Measurements from ENCODE around the gene PRM2. TPM values are rescaled to one million over a fixed set of nuclear protein-coding genes. Genes with fewer than 3 reads are reported as not detected.
A peak's percentile ranks its signal among the peaks of the same experiment; 100 is the strongest.

Gene PRM2
- total RNA-seq, 1 donor from 2014 or later = not detected

- H3K27me3 ChIP-seq (ENCODE audit: low read depth) = no peaks in the 10 kb centered on the region
- no peak overlapping the region for H3K27ac ChIP-seq (replicated peaks)
- no peak overlapping the region for H3K4me3 ChIP-seq
- no peaks in the 10 kb centered on the region for H3K9me3 ChIP-seq (replicated peaks)
- no peaks in the 10 kb centered on the region for H3K36me3 ChIP-seq
- no peak for DNase-seq
- intact Hi-C loops (cut with micrococcal nuclease) = no loop called here
- H3K4me1 ChIP-seq = peaks cover 9% of the 10 kb centered on the region
- TF ChIP-seq CTCF (IDR thresholded peaks at IDR 0.05; ENCODE audit: borderline replicate concordance) = no peak
These were observed 12.5 kb downstream of the PRM2 start for GRCh38 chr16:11263737-11264136.

- H3K4me3 ChIP-seq = no peak overlapping the region
- H3K36me3 ChIP-seq = no peaks in the 10 kb centered on the region
- no peak for TF ChIP-seq CTCF (IDR thresholded peaks at IDR 0.05; ENCODE audit: borderline replicate concordance)
- no peak overlapping the region for H3K27ac ChIP-seq (replicated peaks)
- H3K27me3 ChIP-seq (ENCODE audit: low read depth) = no peaks in the 10 kb centered on the region
- peaks cover 17% of the 10 kb centered on the region for H3K4me1 ChIP-seq
- intact Hi-C loops (cut with micrococcal nuclease) = no loop called here
- DNase-seq = no peak
- H3K9me3 ChIP-seq (replicated peaks) = no peaks in the 10 kb centered on the region
These were observed 13.4 kb downstream of the PRM2 start for GRCh38 chr16:11262915-11263314.

GRCh38 chr16:11260596-11260966 lies 15.7 kb downstream of the PRM2 start:
- no peaks in the 10 kb centered on the region for H3K36me3 ChIP-seq
- no peaks in the 10 kb centered on the region for H3K9me3 ChIP-seq (replicated peaks)
- TF ChIP-seq CTCF (IDR thresholded peaks at IDR 0.05; ENCODE audit: borderline replicate concordance) = no peak
- no peaks in the 10 kb centered on the region for H3K27me3 ChIP-seq (ENCODE audit: low read depth)
- intact Hi-C loops (cut with micrococcal nuclease) = no loop called here
- no peak for DNase-seq
- H3K4me3 ChIP-seq = no peak overlapping the region
- H3K4me1 ChIP-seq = peaks cover 35% of the 10 kb centered on the region
- H3K27ac ChIP-seq (replicated peaks) = no peak overlapping the region

- DNase-seq = no peak
- intact Hi-C loops (cut with micrococcal nuclease) = loop anchor here (5.0 to 10.0 kb wide), 2 partner anchors 95 to 288 kb away; no protein-coding TSS in a partner anchor
- H3K27me3 ChIP-seq (ENCODE audit: low read depth) = no peaks in the 10 kb centered on the region
- peaks cover 42% of the 10 kb centered on the region for H3K4me1 ChIP-seq
- H3K9me3 ChIP-seq (replicated peaks) = no peaks in the 10 kb centered on the region
- H3K27ac ChIP-seq (replicated peaks) = peak overlapping the region; percentile 73
- no peaks in the 10 kb centered on the region for H3K36me3 ChIP-seq
- no peak for TF ChIP-seq CTCF (IDR thresholded peaks at IDR 0.05; ENCODE audit: borderline replicate concordance)
- no peak overlapping the region for H3K4me3 ChIP-seq
These were observed 16.4 kb downstream of the PRM2 start for GRCh38 chr16:11259655-11260595.

GRCh38 chr16:11258553-11259492 lies 17.5 kb downstream of the PRM2 start:
- Histone ChIP-seq H3K4me1 (peaks cover 53% of the 10 kb centered on the region), H3K4me3 (peak overlapping the region; percentile 43), H3K27ac (replicated peaks) (peak overlapping the region; percentile 73), H3K27me3 (ENCODE audit: low read depth) (no peaks in the 10 kb centered on the region), H3K36me3 (no peaks in the 10 kb centered on the region), H3K9me3 (replicated peaks) (no peaks in the 10 kb centered on the region)
- intact Hi-C loops (cut with micrococcal nuclease) = loop anchor here (5.0 to 10.0 kb wide), 2 partner anchors 96 to 287 kb away; no protein-coding TSS in a partner anchor
- DNase-seq = peak; percentile 74
- no peak for TF ChIP-seq CTCF (IDR thresholded peaks at IDR 0.05; ENCODE audit: borderline replicate concordance)

Measured in left ventricle myocardium inferior (tissue), 1 donor.